HG02870 (cell line): ENCODE results near the gene COLEC12.
A peak's percentile ranks its signal among the peaks of the same experiment; 100 is the strongest.

ENCODE experiments used
- ATAC-seq: cut with Tn5 transposase; IDR thresholded peaks from one replicate; pipeline ENCODE4 v1.9.1; 2021; ENCODE audit warnings: mild to moderate bottlenecking, moderate library complexity; ENCODE audit not compliant: unreplicated experiment

COLEC12 gene

GRCh38 chr18:506801-507200 lies 6.3 kb upstream of the COLEC12 start:
- no peak for ATAC-seq

- no peak for ATAC-seq
Observed at GRCh38 chr18:506264-506663, 5.8 kb upstream of the COLEC12 start.

- ATAC-seq, result peak; percentile 96
Observed at GRCh38 chr18:505483-506122, 5.1 kb upstream of the COLEC12 start.

GRCh38 chr18:501406-501714 lies 859 bp upstream of the COLEC12 start:
- ATAC-seq, result no peak

GRCh38 chr18:499776-500631 lies 497 bp downstream of the COLEC12 start:
- no peak for ATAC-seq

- no peak for ATAC-seq
Observed at GRCh38 chr18:498931-499775, 1.3 kb downstream of the COLEC12 start.

GRCh38 chr18:497688-498087 lies 2.8 kb downstream of the COLEC12 start:
- ATAC-seq, result no peak

- ATAC-seq, result no peak
Observed at GRCh38 chr18:495452-495851, 5.0 kb downstream of the COLEC12 start.

- ATAC-seq, result peak; percentile 81
Observed at GRCh38 chr18:495017-495416, 5.5 kb downstream of the COLEC12 start.

- peak; percentile 5 for ATAC-seq
Observed at GRCh38 chr18:493986-494983, 6.2 kb downstream of the COLEC12 start.

GRCh38 chr18:492451-492850 lies 8.1 kb downstream of the COLEC12 start:
- ATAC-seq, result no peak

GRCh38 chr18:490624-491023 lies 9.9 kb downstream of the COLEC12 start:
- no peak for ATAC-seq

- ATAC-seq, result no peak
Observed at GRCh38 chr18:490024-490366, 10.5 kb downstream of the COLEC12 start.

GRCh38 chr18:489244-490023 lies 11.1 kb downstream of the COLEC12 start:
- no peak for ATAC-seq

GRCh38 chr18:486929-487740 lies 13.4 kb downstream of the COLEC12 start:
- ATAC-seq, result no peak

- no peak for ATAC-seq
Observed at GRCh38 chr18:484749-485464, 15.6 kb downstream of the COLEC12 start.

- no peak for ATAC-seq
Observed at GRCh38 chr18:478681-479080, 21.8 kb downstream of the COLEC12 start.

GRCh38 chr18:477565-477964 lies 22.9 kb downstream of the COLEC12 start:
- ATAC-seq, result peak; percentile 45
